ENCODE measurements around the gene RNF150.

GRCh38 chr4:141107927-141108326 lies 25.3 kb downstream of the RNF150 start:
- TF ChIP-seq CTCF (IDR thresholded peaks at IDR 0.05) = no peak
- no peak for TF ChIP-seq POLR2AphosphoS5 (IDR thresholded peaks at IDR 0.05)
